SW 1271 (cell line): ENCODE measurements around the gene BTRC.

Source experiments
- DNase-seq, 2 experiments: peaks; one replicate each; lab custom pipeline; 2025; lab: John Stamatoyannopoulos, UW

The BTRC gene

GRCh38 chr10:101444058-101444898 is 90.3 kb downstream of the BTRC start:
- DNase-seq: peak in 1 of 2 experiments; percentile 8

- DNase-seq: no peak
Observed at GRCh38 chr10:101446071-101446470, 92.1 kb downstream of the BTRC start.

GRCh38 chr10:101446947-101447346 is 93.0 kb downstream of the BTRC start:
- no peak for DNase-seq

- DNase-seq: no peak
Observed at GRCh38 chr10:101447477-101447876, 93.5 kb downstream of the BTRC start.

GRCh38 chr10:101450277-101451080 is 96.5 kb downstream of the BTRC start:
- no peak for DNase-seq

- DNase-seq: no peak
Observed at GRCh38 chr10:101451261-101451660, 97.3 kb downstream of the BTRC start.

- no peak for DNase-seq
Observed at GRCh38 chr10:101451667-101452069, 97.7 kb downstream of the BTRC start.

- DNase-seq: no peak
Observed at GRCh38 chr10:101452176-101452575, 98.2 kb downstream of the BTRC start.

- DNase-seq: no peak
Observed at GRCh38 chr10:101452593-101452992, 98.6 kb downstream of the BTRC start.

GRCh38 chr10:101453318-101453717 is 99.4 kb downstream of the BTRC start:
- DNase-seq: no peak

GRCh38 chr10:101453791-101454718 is 100.1 kb downstream of the BTRC start:
- no peak for DNase-seq

- DNase-seq: no peak
Observed at GRCh38 chr10:101458869-101459268, 104.9 kb downstream of the BTRC start.

GRCh38 chr10:101464082-101464481 is 110.1 kb downstream of the BTRC start:
- DNase-seq: no peak

- DNase-seq: no peak
Observed at GRCh38 chr10:101464599-101464998, 110.6 kb downstream of the BTRC start.

- DNase-seq: no peak
Observed at GRCh38 chr10:101466016-101466912, 112.3 kb downstream of the BTRC start.

GRCh38 chr10:101467286-101467770 is 113.4 kb downstream of the BTRC start:
- peak in 1 of 2 experiments; percentile 71 for DNase-seq

GRCh38 chr10:101468159-101468558 is 114.2 kb downstream of the BTRC start:
- DNase-seq: no peak

GRCh38 chr10:101476383-101476782 is 122.4 kb downstream of the BTRC start:
- DNase-seq: no peak

- DNase-seq: no peak
Observed at GRCh38 chr10:101478956-101479355, 125.0 kb downstream of the BTRC start.

GRCh38 chr10:101481256-101481655 is 127.3 kb downstream of the BTRC start:
- DNase-seq: no peak

- no peak for DNase-seq
Observed at GRCh38 chr10:101482568-101482967, 128.6 kb downstream of the BTRC start.
